ENCODE measurements around the gene COL4A3. TPM values are rescaled to one million over a fixed set of nuclear protein-coding genes. Genes with fewer than 3 reads are reported as not detected.

COL4A3 gene
- total RNA-seq, 1 donor from 2014 or later, result 1.5 TPM

DNA sequence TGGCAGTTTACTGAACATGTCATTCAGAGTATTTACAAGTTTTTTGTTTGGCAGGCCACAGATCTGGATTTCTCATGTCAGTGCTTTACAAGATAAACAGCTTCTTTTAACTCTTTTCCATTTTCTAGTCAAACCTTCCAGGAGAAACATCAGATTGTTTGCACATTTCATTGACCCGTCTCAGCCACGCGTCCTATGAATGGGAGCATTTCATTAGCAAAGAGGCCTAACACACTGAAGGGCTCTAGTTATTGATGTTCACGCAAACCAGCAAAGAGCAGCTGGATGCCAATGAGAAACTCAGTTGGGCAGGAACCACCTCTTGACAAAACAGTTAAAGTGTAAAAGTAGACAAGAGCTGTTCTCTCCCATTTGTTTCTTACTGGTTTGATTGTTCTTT is 131.4 kb downstream of the COL4A3 start:
- Histone ChIP-seq H3K4me3 (no peak overlapping the region), H3K27me3 (no peaks in the 10 kb centered on the region), H3K4me1 (no peaks in the 10 kb centered on the region), H3K36me3 (no peaks in the 10 kb centered on the region), H3K9me3 (no peaks in the 10 kb centered on the region), H3K27ac (no peak overlapping the region)
- no peak for DNase-seq (ENCODE audit: extremely low spot score in 2 of 2)
- intact Hi-C loops (cut with DNase I), result no loop called here
- TF ChIP-seq POLR2AphosphoS5 (IDR thresholded peaks at IDR 0.05; ENCODE audit: insufficient read depth in 1 of 2, low read depth in 1 of 2) (no peak), POLR2A (IDR thresholded peaks at IDR 0.05) (no peak)
- TF ChIP-seq, protein P1, sequence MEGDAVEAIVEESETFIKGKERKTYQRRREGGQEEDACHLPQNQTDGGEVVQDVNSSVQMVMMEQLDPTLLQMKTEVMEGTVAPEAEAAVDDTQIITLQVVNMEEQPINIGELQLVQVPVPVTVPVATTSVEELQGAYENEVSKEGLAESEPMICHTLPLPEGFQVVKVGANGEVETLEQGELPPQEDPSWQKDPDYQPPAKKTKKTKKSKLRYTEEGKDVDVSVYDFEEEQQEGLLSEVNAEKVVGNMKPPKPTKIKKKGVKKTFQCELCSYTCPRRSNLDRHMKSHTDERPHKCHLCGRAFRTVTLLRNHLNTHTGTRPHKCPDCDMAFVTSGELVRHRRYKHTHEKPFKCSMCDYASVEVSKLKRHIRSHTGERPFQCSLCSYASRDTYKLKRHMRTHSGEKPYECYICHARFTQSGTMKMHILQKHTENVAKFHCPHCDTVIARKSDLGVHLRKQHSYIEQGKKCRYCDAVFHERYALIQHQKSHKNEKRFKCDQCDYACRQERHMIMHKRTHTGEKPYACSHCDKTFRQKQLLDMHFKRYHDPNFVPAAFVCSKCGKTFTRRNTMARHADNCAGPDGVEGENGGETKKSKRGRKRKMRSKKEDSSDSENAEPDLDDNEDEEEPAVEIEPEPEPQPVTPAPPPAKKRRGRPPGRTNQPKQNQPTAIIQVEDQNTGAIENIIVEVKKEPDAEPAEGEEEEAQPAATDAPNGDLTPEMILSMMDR (IDR thresholded peaks at IDR 0.05), result no peak

DNA sequence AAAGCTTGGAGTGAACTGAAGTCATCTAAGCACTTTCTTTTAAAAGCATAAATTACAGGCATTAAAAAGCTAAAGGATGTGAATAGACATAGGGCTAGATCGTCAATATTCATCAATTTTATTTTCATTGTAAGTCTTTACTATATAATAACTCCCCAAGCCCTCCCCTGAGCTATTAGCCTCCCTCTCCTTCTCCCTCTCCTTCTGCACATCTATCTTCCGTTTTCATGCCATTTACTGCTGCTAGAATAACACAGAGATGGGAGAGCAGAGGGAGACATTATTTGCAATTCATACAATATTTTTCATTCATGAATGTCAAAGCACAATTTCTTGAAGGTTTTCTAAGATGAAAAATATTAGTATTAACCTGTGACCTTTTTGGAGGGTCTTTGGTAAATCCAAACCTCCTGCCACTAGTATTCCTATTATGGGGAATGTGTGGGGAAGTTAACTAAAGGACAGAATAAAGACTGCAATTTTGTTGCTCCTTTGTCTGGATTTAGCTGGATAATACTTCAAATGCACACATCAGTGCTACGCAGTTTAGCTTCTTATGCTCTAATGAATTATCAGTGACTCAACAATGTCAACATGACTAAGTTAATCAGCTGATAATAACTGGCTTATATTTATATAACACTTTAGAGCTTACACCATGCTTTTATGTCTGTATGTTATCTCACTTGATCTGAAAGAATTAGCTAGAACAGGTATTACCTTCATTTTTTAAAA is 132.4 kb downstream of the COL4A3 start:
- Histone ChIP-seq H3K4me3 (no peak overlapping the region), H3K27ac (no peak overlapping the region), H3K9me3 (no peaks in the 10 kb centered on the region), H3K4me1 (no peaks in the 10 kb centered on the region), H3K36me3 (no peaks in the 10 kb centered on the region), H3K27me3 (no peaks in the 10 kb centered on the region)
- no peak for DNase-seq (ENCODE audit: extremely low spot score in 2 of 2)
- intact Hi-C loops (cut with DNase I), result no loop called here
- TF ChIP-seq, protein P1 (IDR thresholded peaks at IDR 0.05), result no peak
- TF ChIP-seq POLR2A (IDR thresholded peaks at IDR 0.05) (no peak), POLR2AphosphoS5 (IDR thresholded peaks at IDR 0.05; ENCODE audit: insufficient read depth in 1 of 2, low read depth in 1 of 2) (no peak)

DNA sequence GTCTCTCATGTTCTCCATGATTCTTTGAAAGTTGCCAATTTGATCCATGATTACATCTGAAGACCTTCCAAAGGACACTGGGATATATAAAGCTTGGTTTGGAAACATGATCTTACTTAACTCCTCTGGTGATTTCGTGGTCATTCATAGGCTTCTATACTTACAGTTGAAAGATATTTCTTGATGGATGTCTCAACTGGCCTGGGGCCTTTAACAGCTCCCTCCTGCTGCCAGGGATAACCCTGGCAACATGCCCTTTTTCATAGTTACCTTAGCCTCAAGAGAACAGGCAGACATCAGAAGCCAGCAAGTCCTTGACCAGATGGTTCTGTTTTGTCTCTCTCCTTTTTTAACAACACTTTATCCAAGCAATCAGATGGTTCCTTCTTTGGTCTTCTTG is 137.1 kb downstream of the COL4A3 start:
- intact Hi-C loops (cut with DNase I), result no loop called here
- H3K36me3 ChIP-seq, result no peaks in the 10 kb centered on the region
- DNase-seq (ENCODE audit: extremely low spot score in 2 of 2), result no peak
- no peak overlapping the region for H3K27ac ChIP-seq
- H3K27me3 ChIP-seq, result no peaks in the 10 kb centered on the region
- H3K4me3 ChIP-seq, result no peak overlapping the region
- TF ChIP-seq POLR2AphosphoS5 (IDR thresholded peaks at IDR 0.05; ENCODE audit: insufficient read depth in 1 of 2, low read depth in 1 of 2) (no peak), POLR2A (IDR thresholded peaks at IDR 0.05) (no peak)
- TF ChIP-seq, protein P1 (IDR thresholded peaks at IDR 0.05), result no peak
- no peaks in the 10 kb centered on the region for H3K4me1 ChIP-seq
- H3K9me3 ChIP-seq, result no peaks in the 10 kb centered on the region

DNA sequence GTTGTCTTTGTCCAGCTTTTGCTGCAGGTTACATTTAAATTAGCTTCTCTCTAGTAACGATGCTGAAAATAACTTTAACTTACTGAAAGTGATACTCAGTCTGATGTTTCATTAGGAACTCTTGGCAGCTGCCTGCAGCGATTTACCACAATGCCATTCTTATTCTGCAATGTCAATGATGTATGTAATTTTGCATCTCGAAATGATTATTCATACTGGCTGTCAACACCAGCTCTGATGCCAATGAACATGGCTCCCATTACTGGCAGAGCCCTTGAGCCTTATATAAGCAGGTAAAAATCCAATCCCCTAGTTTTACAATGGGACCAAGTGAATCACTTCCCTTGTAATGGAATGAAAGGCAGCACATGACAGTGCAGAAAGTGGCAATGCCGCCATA is 144.4 kb downstream of the COL4A3 start:
- TF ChIP-seq, protein P1 (IDR thresholded peaks at IDR 0.05), result no peak
- TF ChIP-seq POLR2A (IDR thresholded peaks at IDR 0.05) (no peak), POLR2AphosphoS5 (IDR thresholded peaks at IDR 0.05; ENCODE audit: insufficient read depth in 1 of 2, low read depth in 1 of 2) (no peak)
- intact Hi-C loops (cut with DNase I), result no loop called here

DNA sequence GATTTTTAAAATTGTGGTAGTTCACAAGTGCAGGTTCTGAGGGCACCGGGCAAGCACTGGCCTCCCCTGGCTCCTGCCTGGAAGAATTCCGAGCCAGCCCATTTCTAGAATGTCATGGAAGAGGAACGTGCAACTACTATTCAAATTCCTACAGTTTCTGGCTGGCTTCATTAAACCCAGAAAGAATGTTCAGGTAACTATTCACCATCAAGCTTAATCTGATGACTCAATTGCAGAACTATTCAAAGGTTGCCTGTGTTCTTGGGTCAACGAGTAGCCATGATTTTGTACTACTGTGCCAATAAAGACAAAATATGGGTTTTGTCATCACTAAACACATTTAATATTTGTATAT is 146.3 kb downstream of the COL4A3 start:
- no peaks in the 10 kb centered on the region for H3K9me3 ChIP-seq
- intact Hi-C loops (cut with DNase I), result no loop called here
- TF ChIP-seq, protein P1 (IDR thresholded peaks at IDR 0.05), result no peak
- TF ChIP-seq POLR2A (IDR thresholded peaks at IDR 0.05) (no peak), POLR2AphosphoS5 (IDR thresholded peaks at IDR 0.05; ENCODE audit: insufficient read depth in 1 of 2, low read depth in 1 of 2) (no peak)
- DNase-seq (ENCODE audit: extremely low spot score in 2 of 2), result no peak
- H3K27ac ChIP-seq, result no peak overlapping the region
- H3K4me3 ChIP-seq, result no peak overlapping the region
- H3K36me3 ChIP-seq, result no peaks in the 10 kb centered on the region
- H3K4me1 ChIP-seq, result no peaks in the 10 kb centered on the region
- no peaks in the 10 kb centered on the region for H3K27me3 ChIP-seq

More for the DNA sequence above, 144.4 kb downstream of the COL4A3 start:
- Histone ChIP-seq H3K9me3 (no peaks in the 10 kb centered on the region), H3K27ac (no peak overlapping the region), H3K4me3 (no peak overlapping the region), H3K4me1 (no peaks in the 10 kb centered on the region), H3K27me3 (no peaks in the 10 kb centered on the region), H3K36me3 (no peaks in the 10 kb centered on the region)
- no peak for DNase-seq (ENCODE audit: extremely low spot score in 2 of 2)
